ENCODE data around the gene TAOK2.

DNA sequence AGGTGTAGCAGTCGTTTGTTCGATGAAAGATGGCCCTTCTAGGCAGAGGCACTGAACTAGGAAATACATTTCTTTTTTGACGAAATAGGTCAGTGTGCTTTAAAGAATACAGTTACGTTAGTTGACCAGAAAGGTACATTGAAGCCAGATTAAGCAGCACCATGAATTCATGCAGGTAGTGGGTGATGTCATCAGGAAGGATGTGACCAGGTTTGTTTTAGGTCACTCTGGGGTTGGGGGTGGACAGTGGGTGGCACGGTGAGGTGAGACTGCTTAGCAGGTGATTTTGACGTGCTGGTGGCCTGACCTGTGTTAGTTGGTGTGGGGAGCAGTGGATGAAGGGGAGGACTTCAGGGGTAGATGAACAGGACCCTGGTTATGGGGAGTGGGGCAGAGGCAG lies 25.9 kb downstream of the TAOK2 start:
- TF ChIP-seq CTCF (IDR thresholded peaks at IDR 0.05) (no peak), POLR2A (IDR thresholded peaks at IDR 0.05) (no peak)

All from Peyer's patch (tissue), 4 donors.